Common myeloid progenitor, CD34-positive (primary cell): Measurements from ENCODE around the gene EPB41L4A.
"Not testable (repeated sequence)": the region's sequence is repeated elsewhere in the genome, so short reads cannot be mapped to it uniquely, and the experiment has no call there.

Source experiments
- CTCF ChIA-PET: fragments of 350-600 bp; sonication (Branson Sonifier 250); formaldehyde crosslinking; loops from one replicate; lab custom pipeline; 2021; ENCODE audit warnings: antibody characterized with exemption; lab: Charles Lee
- POLR2A ChIA-PET: fragments of 350-600 bp; sonication (Branson Sonifier 250); formaldehyde crosslinking; loops from one replicate; lab custom pipeline; 2021; ENCODE audit warnings: antibody characterized with exemption; lab: Charles Lee
- DNase-seq, 3 donors: peaks; one replicate each; pipeline versions ENCODE4 v3.0.0 to v3.0.0-alpha.2; 2013
- H3K27ac ChIP-seq, 2 experiments: 1 replicate in 1 of 2; 2 replicates in 1 of 2; pipeline ENCODE4 v1.7.0; 2013; ENCODE audit warnings: inconsistent platforms in 2 of 2, low read length in 2 of 2, mild to moderate bottlenecking in 2 of 2, low read depth in 1 of 2, moderate library complexity in 1 of 2; ENCODE audit not compliant: severe bottlenecking in 2 of 2, insufficient read depth in 1 of 2, poor library complexity in 1 of 2
- H3K27me3 ChIP-seq, 5 experiments: replicated peaks in 2 of 5; 1 replicate in 3 of 5; 2 replicates in 2 of 5; pipeline versions ENCODE4 v1.6.1 to v1.7.0; 2013; ENCODE audit warnings: low read length in 4 of 5, mild to moderate bottlenecking in 2 of 5, moderate library complexity in 2 of 5, inconsistent platforms in 1 of 5; ENCODE audit not compliant: insufficient read depth in 5 of 5, control insufficient read depth in 4 of 5
- H3K36me3 ChIP-seq, 4 experiments: 1 replicate in 2 of 4; 2 replicates in 2 of 4; pipeline versions ENCODE4 v1.6.1 to v1.7.0; 2013; ENCODE audit warnings: low read length in 3 of 4, control low read depth in 1 of 4, mild to moderate bottlenecking in 1 of 4; ENCODE audit not compliant: control insufficient read depth in 4 of 4, insufficient read depth in 4 of 4
- H3K4me1 ChIP-seq, 4 experiments: 1 replicate in 3 of 4; 2 replicates in 1 of 4; pipeline versions ENCODE4 v1.6.1 to v1.7.1; 2013; ENCODE audit warnings: low read length in 3 of 4, mild to moderate bottlenecking in 3 of 4, control low read depth in 1 of 4, inconsistent platforms in 1 of 4, moderate library complexity in 1 of 4; ENCODE audit not compliant: control insufficient read depth in 4 of 4, insufficient read depth in 4 of 4; ENCODE audit errors: control extremely low read depth in 1 of 4
- H3K4me3 ChIP-seq, 7 experiments: 1 replicate in 4 of 7; 2 replicates in 3 of 7; pipeline versions ENCODE4 v1.5.1 to v1.7.0; 2013; ENCODE audit warnings: mild to moderate bottlenecking in 7 of 7, low read length in 6 of 7, moderate library complexity in 6 of 7, inconsistent platforms in 2 of 7, low read depth in 2 of 7, control low read depth in 1 of 7; ENCODE audit not compliant: insufficient read depth in 4 of 7, control insufficient read depth in 1 of 7; ENCODE audit errors: extremely low read depth in 1 of 7
- H3K9me3 ChIP-seq, 5 experiments: 1 replicate in 4 of 5; 2 replicates in 1 of 5; pipeline versions ENCODE4 v1.6.1 to v1.7.1; 2013; ENCODE audit warnings: low read length in 4 of 5, mild to moderate bottlenecking in 2 of 5, inconsistent platforms in 1 of 5, low read depth in 1 of 5, moderate library complexity in 1 of 5; ENCODE audit not compliant: control insufficient read depth in 4 of 5, insufficient read depth in 2 of 5; ENCODE audit errors: control extremely low read depth in 1 of 5
- WGBS: methylation state at CpG from one replicate; pipeline ENCODE4 v1.1.5; 2013; ENCODE audit not compliant: insufficient coverage; 5-methylcytosine and 5-hydroxymethylcytosine counted together

The EPB41L4A gene

DNA sequence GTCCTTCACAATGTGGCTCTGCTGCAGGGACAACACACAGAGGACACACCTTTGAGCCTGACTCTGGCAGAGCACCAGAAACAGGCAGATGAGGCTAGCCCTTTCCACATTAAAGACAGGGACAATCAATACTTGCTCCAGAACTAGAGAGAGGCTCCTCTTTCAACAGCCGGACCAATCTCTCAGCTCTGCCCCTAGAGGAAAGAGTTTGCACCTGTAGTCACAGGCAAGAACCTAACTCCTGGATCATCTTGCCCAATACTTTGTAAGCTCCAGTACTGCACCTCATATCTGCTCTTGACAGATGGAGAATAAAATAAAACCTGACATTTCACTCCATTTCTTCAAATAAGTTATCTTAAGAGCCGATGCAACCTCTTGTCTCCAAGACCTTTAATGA, 52.1 kb downstream of the EPB41L4A start:
- Histone ChIP-seq H3K36me3 (no peaks in the 10 kb centered on the region), H3K4me3 (no peak overlapping the region), H3K4me1 (no peaks in the 10 kb centered on the region), H3K9me3 (no peaks in the 10 kb centered on the region), H3K27me3 (peaks cover 0 to 2% (median 0%) of the 10 kb centered on the region in 5 experiments), H3K27ac (no peak overlapping the region)
- peak in 1 of 3 donors; percentile 2 for DNase-seq
- ChIA-PET CTCF (interaction anchor here (1.0 kb wide), 1 partner anchor 15 kb away, joined by 3 read pairs; no protein-coding TSS in a partner anchor), POLR2A (no interaction called here)
- WGBS = 78% methylated on average over 2 of the region's 2 CpGs

DNA sequence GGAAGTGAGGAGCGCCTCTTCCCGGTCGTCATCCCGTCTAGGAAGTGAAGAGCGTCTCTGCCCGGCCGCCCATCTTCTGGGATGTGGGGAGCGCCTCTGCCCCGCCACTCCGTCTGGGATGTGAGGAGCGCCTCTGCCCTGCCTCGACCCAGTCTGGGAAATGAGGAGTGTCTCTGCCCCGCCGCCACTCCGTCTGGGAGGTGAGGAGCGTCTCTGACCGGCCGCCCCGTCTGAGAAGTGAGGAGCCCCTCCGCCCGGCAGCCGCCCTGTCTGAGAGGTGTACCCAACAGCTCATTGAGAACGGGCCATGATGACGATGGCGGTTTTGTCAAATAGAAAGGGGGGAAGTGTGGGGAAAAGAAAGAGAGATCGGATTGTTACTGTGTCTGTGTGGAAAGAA, 58.3 kb downstream of the EPB41L4A start:
- H3K36me3 ChIP-seq, H3K4me1 ChIP-seq, H3K4me3 ChIP-seq, H3K27ac ChIP-seq, DNase-seq, H3K9me3 ChIP-seq, H3K27me3 ChIP-seq, POLR2A ChIA-PET, CTCF ChIA-PET: not testable (repeated sequence)
- whole genome bisulfite sequencing = 95% methylated on average over 15 of the region's 26 CpGs

DNA sequence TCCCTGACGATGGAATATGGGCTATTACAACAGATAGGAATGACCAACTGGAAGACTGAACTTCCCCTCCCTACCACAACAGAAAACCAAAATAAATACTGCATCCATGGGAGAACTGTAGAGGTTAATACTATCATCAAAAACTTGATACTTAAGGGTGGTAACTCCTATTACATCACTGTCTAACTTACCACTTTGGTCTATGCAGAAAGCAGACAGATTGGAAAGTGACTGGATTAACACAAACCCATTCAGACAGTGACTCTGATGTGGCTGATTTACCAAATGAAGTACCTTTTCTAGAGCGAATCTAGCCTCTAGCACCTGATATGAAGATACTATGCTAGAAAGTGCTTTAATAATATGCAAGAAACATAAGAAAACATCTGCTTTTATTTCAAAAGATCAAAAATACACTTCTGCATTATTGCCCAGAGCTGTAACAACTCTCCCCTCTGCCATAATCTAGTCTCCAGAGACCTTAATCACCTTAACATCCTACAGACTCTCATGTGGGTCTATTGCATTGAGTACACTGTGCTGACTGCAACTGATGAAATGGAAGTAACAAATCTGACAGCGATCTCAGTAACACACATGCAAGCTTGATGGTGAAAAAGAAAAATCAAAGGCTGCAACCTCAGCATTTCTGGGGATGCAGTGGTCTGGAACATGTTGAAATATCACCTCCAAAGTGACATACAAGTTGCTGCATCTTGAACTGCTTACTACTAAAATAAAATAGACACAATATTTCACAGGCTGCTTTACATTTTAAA, 62.7 kb downstream of the EPB41L4A start:
- WGBS = 100% methylated on average over 1 of the region's 3 CpGs
- Histone ChIP-seq H3K9me3 (no peaks in the 10 kb centered on the region), H3K4me1 (no peaks in the 10 kb centered on the region), H3K4me3 (no peak overlapping the region), H3K36me3 (no peaks in the 10 kb centered on the region), H3K27me3 (peaks cover 0 to 2% (median 0%) of the 10 kb centered on the region in 5 experiments), H3K27ac (no peak overlapping the region)
- ChIA-PET POLR2A (no interaction called here), CTCF (no interaction called here)
- DNase-seq = no peak

DNA sequence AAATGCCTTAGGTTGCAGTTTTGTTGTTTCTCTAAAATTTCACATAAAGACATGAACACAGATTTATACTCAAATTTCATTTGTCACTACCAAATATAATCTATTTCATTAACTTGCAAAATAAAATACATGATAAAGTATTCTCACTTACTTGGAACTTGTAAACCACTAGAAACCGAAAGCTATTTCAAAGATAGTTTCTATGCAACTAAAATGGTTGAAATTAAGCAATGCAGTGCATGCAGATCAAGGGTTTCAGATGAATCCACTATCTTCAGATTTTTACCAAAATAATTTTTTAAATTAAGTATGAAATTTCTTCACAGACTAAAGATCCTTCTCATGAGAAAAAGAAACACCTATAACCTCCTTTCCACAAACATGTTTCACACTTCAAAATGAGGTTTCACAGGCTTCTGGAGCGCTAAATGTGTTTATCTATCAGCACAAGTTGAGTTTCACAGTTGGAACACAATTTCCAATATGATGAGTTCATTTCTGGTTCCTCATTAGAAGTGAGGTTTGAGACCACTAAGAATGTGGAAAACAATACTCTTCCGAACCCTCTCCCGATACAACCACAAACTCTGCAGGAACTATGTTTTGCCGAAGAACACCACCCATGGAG, 63.9 kb downstream of the EPB41L4A start:
- Histone ChIP-seq H3K9me3 (no peaks in the 10 kb centered on the region), H3K4me3 (no peak overlapping the region), H3K27me3 (peaks cover 0 to 4% (median 0%) of the 10 kb centered on the region in 5 experiments), H3K4me1 (no peaks in the 10 kb centered on the region), H3K27ac (no peak overlapping the region), H3K36me3 (no peaks in the 10 kb centered on the region)
- no CpG with 5 or more reads among the region's 5 CpGs for WGBS
- ChIA-PET POLR2A (no interaction called here), CTCF (no interaction called here)
- no peak for DNase-seq

DNA sequence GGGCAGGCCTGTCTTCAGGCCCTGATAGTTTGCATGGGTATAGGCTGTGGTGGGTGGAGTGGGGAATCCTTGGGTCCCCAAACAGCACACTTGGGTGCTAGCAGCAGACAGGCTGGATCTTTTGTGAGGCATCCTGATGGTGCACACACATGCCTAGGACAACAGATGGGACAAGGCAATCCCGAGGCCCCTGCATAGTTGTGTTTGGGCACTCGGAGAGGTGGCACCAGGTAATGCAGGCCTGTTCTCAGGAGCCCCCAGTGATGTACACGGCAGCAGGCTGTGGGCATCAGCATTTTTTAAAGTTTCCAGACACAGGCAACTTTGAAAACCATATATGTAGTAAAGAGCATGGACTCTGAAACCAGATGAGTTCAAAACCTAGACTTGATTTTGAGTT, 65.4 kb downstream of the EPB41L4A start:
- DNase-seq = no peak
- Histone ChIP-seq H3K27me3 (peaks cover 0 to 4% (median 0%) of the 10 kb centered on the region in 5 experiments), H3K4me3 (no peak overlapping the region), H3K9me3 (peaks cover 0 to 2% (median 0%) of the 10 kb centered on the region in 5 experiments), H3K27ac (no peak overlapping the region), H3K36me3 (no peaks in the 10 kb centered on the region), H3K4me1 (no peaks in the 10 kb centered on the region)
- ChIA-PET CTCF (no interaction called here), POLR2A (no interaction called here)
- 88% methylated on average over 3 of the region's 3 CpGs for WGBS

DNA sequence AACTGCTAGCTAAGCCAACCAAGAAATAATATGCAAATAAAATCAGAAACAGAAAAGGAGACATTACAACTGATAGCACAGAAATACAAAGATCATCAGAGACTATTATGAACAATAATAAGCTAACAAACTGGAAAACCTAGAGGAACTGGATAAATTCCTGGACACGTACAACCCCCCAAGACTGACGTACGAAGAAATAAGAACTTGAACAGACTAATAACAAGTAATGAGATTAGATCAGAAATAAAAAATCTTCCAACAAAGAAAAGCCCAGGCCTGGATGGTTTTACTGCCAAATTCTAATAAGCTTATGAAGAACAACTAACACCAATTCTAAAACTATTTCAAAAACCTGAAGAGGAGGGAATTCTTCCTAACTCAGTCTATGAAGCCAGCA, 67.9 kb downstream of the EPB41L4A start:
- DNase-seq = no peak
- H3K27me3 ChIP-seq = peaks cover 0 to 4% (median 0%) of the 10 kb centered on the region in 5 experiments
- H3K27ac ChIP-seq = no peak overlapping the region
- CTCF ChIA-PET = no interaction called here
- no peaks in the 10 kb centered on the region for H3K4me1 ChIP-seq
- WGBS = 100% methylated on average over 1 of the region's 3 CpGs
- no peak overlapping the region for H3K4me3 ChIP-seq
- H3K36me3 ChIP-seq = no peaks in the 10 kb centered on the region
- POLR2A ChIA-PET = no interaction called here
- H3K9me3 ChIP-seq = peaks cover 0 to 2% (median 0%) of the 10 kb centered on the region in 5 experiments

DNA sequence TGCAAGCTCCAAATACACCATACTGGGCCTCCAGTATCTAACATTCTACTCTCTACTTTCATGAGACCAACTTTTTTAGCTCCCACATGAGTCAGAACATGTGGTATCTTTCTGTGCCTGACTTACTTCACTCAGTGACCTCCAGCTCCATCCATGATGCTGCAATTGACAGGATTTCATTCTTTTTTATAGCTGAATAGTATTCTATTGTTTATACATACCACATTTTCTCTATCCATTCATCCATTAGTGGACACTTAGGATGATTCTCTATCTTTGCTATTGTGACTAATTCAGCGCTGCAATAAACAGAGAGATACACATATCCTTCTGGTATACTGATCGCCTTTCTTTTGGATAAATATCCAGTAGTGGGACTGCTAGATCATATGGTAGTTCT, 68.5 kb downstream of the EPB41L4A start:
- POLR2A ChIA-PET = no interaction called here
- no CpG with 5 or more reads among the region's 2 CpGs for WGBS
- DNase-seq = no peak
- Histone ChIP-seq H3K4me1 (no peaks in the 10 kb centered on the region), H3K4me3 (no peak overlapping the region), H3K9me3 (peaks cover 0 to 2% (median 0%) of the 10 kb centered on the region in 5 experiments), H3K27me3 (peaks cover 0 to 2% (median 0%) of the 10 kb centered on the region in 5 experiments), H3K27ac (no peak overlapping the region), H3K36me3 (no peaks in the 10 kb centered on the region)
- CTCF ChIA-PET = interaction anchor here (0.6 kb wide), 1 partner anchor 9 kb away, joined by 3 read pairs; no protein-coding TSS in a partner anchor
